CD14-positive monocyte (primary cell): ENCODE results near the gene DNAJB14. TPM values are rescaled to one million over a fixed set of nuclear protein-coding genes. Genes with fewer than 3 reads are reported as not detected.
A peak's percentile ranks its signal among the peaks of the same experiment; 100 is the strongest.

ENCODE experiments used
- DNase-seq, 3 donors: peaks; one replicate each; pipeline ENCODE4 v3.0.0-alpha.2; 2011 to 2022
- H2AFZ ChIP-seq: 2 replicates; pipeline ENCODE4 v1.6.0; 2012; ENCODE audit warnings: mild to moderate bottlenecking, low read depth, low read length, inconsistent platforms; ENCODE audit not compliant: insufficient read depth, poor library complexity, severe bottlenecking
- H3K27ac ChIP-seq, 2 donors: 1 replicate in 1 of 2; 2 replicates in 1 of 2; pipeline ENCODE4 v1.5.1; 2012 to 2013; ENCODE audit warnings: low read length in 2 of 2, control low read depth in 1 of 2, inconsistent platforms in 1 of 2, low read depth in 1 of 2, mild to moderate bottlenecking in 1 of 2
- H3K27me3 ChIP-seq, 2 donors: one replicate each; pipeline versions ENCODE4 v1.6.0 to v1.6.1; 2011 to 2013; ENCODE audit warnings: low read length in 2 of 2; ENCODE audit not compliant: control insufficient read depth in 2 of 2, insufficient read depth in 2 of 2
- H3K36me3 ChIP-seq, 2 donors: replicated peaks in 1 of 2; 1 replicate in 1 of 2; 2 replicates in 1 of 2; pipeline versions ENCODE4 v1.5.1 to v1.6.1; 2012 to 2013; ENCODE audit warnings: low read length in 2 of 2, control low read depth in 1 of 2, inconsistent platforms in 1 of 2, mild to moderate bottlenecking in 1 of 2; ENCODE audit not compliant: insufficient read depth in 2 of 2, control insufficient read depth in 1 of 2
- H3K4me1 ChIP-seq, 2 donors: 1 replicate in 1 of 2; 2 replicates in 1 of 2; pipeline versions ENCODE4 v1.5.1 to v1.6.1; 2012 to 2013; ENCODE audit warnings: low read length in 2 of 2, control low read depth in 1 of 2, inconsistent platforms in 1 of 2, mild to moderate bottlenecking in 1 of 2, moderate library complexity in 1 of 2; ENCODE audit not compliant: insufficient read depth in 2 of 2, control insufficient read depth in 1 of 2
- H3K4me2 ChIP-seq: replicated peaks from 2 replicates; pipeline ENCODE3; 2012; ENCODE audit warnings: low read length, moderate library complexity, mild to moderate bottlenecking; ENCODE audit not compliant: poor library complexity, severe bottlenecking; ENCODE audit errors: extremely low read depth
- H3K4me3 ChIP-seq, 3 experiments: fragments of 200-600 bp in 1 of 3; sonication (generic) in 1 of 3; replicated peaks in 1 of 3; 1 replicate in 2 of 3; 2 replicates in 1 of 3; pipeline ENCODE4 v1.5.1; 2011 to 2013; ENCODE audit warnings: low read length in 3 of 3, mild to moderate bottlenecking in 3 of 3, control low read depth in 2 of 3, low read depth in 2 of 3, inconsistent platforms in 1 of 3, moderate library complexity in 1 of 3
- H3K79me2 ChIP-seq: 2 replicates; pipeline ENCODE4 v1.6.0; 2012; ENCODE audit warnings: mild to moderate bottlenecking, control low read depth, inconsistent platforms, low read length, moderate library complexity; ENCODE audit not compliant: insufficient read depth
- H3K9ac ChIP-seq: 2 replicates; pipeline ENCODE4 v1.6.0; 2017; ENCODE audit warnings: low read length, mild to moderate bottlenecking; ENCODE audit not compliant: insufficient read depth, poor library complexity, severe bottlenecking
- H3K9me3 ChIP-seq, 2 donors: replicated peaks in 1 of 2; 1 replicate in 1 of 2; 2 replicates in 1 of 2; pipeline versions ENCODE4 v1.5.1 to v1.6.1; 2012 to 2013; ENCODE audit warnings: low read length in 2 of 2, control low read depth in 1 of 2; ENCODE audit not compliant: control insufficient read depth in 1 of 2, insufficient read depth in 1 of 2
- H4K20me1 ChIP-seq: 2 replicates; pipeline ENCODE4 v1.6.0; 2012; ENCODE audit warnings: mild to moderate bottlenecking, low read length, control low read depth, moderate library complexity; ENCODE audit not compliant: insufficient read depth
- H3K27ac Mint-ChIP-seq, 7 donors: one replicate each; pipeline ENCODE4 v1.8.0; 2020; ENCODE audit warnings: mild to moderate bottlenecking in 7 of 7, mixed read lengths in 7 of 7, moderate library complexity in 6 of 7, inconsistent platforms in 2 of 7
- H3K27me3 Mint-ChIP-seq, 3 donors: one replicate each; pipeline ENCODE4 v1.8.0; 2021 to 2022; ENCODE audit warnings: low read depth in 3 of 3, mild to moderate bottlenecking in 3 of 3, mixed read lengths in 3 of 3, moderate library complexity in 3 of 3, inconsistent platforms in 1 of 3
- H3K36me3 Mint-ChIP-seq, 2 donors: one replicate each; pipeline ENCODE4 v1.8.0; 2020; ENCODE audit warnings: mixed read lengths in 2 of 2, inconsistent platforms in 1 of 2, mild to moderate bottlenecking in 1 of 2
- H3K4me1 Mint-ChIP-seq: one replicate; pipeline ENCODE4 v1.8.0; 2020; ENCODE audit warnings: mild to moderate bottlenecking, mixed read lengths
- H3K4me3 Mint-ChIP-seq, 2 donors: one replicate each; pipeline ENCODE4 v1.8.0; 2020; ENCODE audit warnings: mild to moderate bottlenecking in 2 of 2, mixed read lengths in 2 of 2, moderate library complexity in 1 of 2
- H3K9me3 Mint-ChIP-seq, 7 donors: one replicate each; pipeline ENCODE4 v1.8.0; 2020 to 2022; ENCODE audit warnings: mixed read lengths in 7 of 7, mild to moderate bottlenecking in 6 of 7, moderate library complexity in 6 of 7, inconsistent platforms in 2 of 7
- CTCF ChIP-seq: fragments of 200-600 bp; IDR thresholded peaks from one replicate; pipeline ENCODE4 v1.8.0; 2022; ENCODE audit warnings: antibody characterized with exemption, mild to moderate bottlenecking
- WGBS: methylation state at CpG from one replicate; pipeline ENCODE4 v1.1.5; 2013; ENCODE audit warnings: missing lambda C conversion rate; ENCODE audit not compliant: insufficient coverage; 5-methylcytosine and 5-hydroxymethylcytosine counted together
- intact Hi-C, 2 donors: fragments of 100-400 bp; cut with micrococcal nuclease; formaldehyde crosslinking; loops; one replicate each; pipeline versions ENCODE4 v1.15.0 to v1.15.1; 2023
- polyA plus RNA-seq, 3 donors: library from polyadenylated mRNA; depleted of rRNA in 1 of 3; unstranded in 2 of 3; stranded (reverse) in 1 of 3; fragments of 300-500 nt in 2 of 3; fragments of >200 nt in 1 of 3; fragmentation: Illumina TruSeq in 2 of 3; gene quantifications; 1 replicate in 2 of 3; 2 replicates in 1 of 3; pipeline ENCODE4 v1.2.3, GENCODE V29; 2012 to 2021

Gene DNAJB14
- polyA plus RNA-seq, 3 donors = 15.6 to 21.4 (median 21.4) TPM

GRCh38 chr4:99894998-99895397, 51.4 kb downstream of the DNAJB14 start:
- Mint-ChIP-seq H3K27me3 (no peaks in the 10 kb centered on the region), H3K9me3 (no peaks in the 10 kb centered on the region), H3K27ac (peak overlapping the region; percentile 88 to 98 (median 90)), H3K4me1 (peaks cover 25% of the 10 kb centered on the region), H3K36me3 (peaks cover 15 to 19% of the 10 kb centered on the region in 2 donors), H3K4me3 (peak overlapping the region in 1 of 2 donors; percentile 88)
- peaks cover 43% of the 10 kb centered on the region for H3K79me2 ChIP-seq
- no peaks in the 10 kb centered on the region for H3K27me3 ChIP-seq
- no peak for DNase-seq
- H3K4me3 ChIP-seq = peak overlapping the region in 1 of 3 experiments; percentile 96
- peak overlapping the region; percentile 96 for H3K4me2 ChIP-seq
- 100% methylated on average over 7 of the region's 16 CpGs for WGBS
- peak overlapping the region; percentile 35 to 78 for H3K27ac ChIP-seq
- peaks cover 3 to 30% of the 10 kb centered on the region in 2 donors for H3K36me3 ChIP-seq
- no peaks in the 10 kb centered on the region for H4K20me1 ChIP-seq
- H3K9ac ChIP-seq = no peak overlapping the region
- TF ChIP-seq CTCF = no peak
- H2AFZ ChIP-seq = peak overlapping the region; percentile 90
- intact Hi-C loops = loop anchor here (5.0 kb wide), 3 partner anchors 38 to 333 kb away; partner anchors contain the start of genes DNAJB14 (in 2 of the 2) and TRMT10A (in 2 of the 2)
- H3K4me1 ChIP-seq = peaks cover 15 to 23% of the 10 kb centered on the region in 2 donors
- H3K9me3 ChIP-seq = no peaks in the 10 kb centered on the region

GRCh38 chr4:99894161-99894997, 52.0 kb downstream of the DNAJB14 start, which contains the start of gene LAMTOR3:
Gene LAMTOR3, minus strand, starts transcription at chr4:99894427. Its CDS starts 464 bp downstream, at chr4:99893963.
- intact Hi-C loops = loop anchor here (5.0 kb wide), 3 partner anchors 37 to 332 kb away; partner anchors contain the start of genes TRMT10A (in 2 of the 2) and DNAJB14 (in 1 of the 2)
- H3K9me3 ChIP-seq = no peaks in the 10 kb centered on the region
- peak within 1 kb of the TSS; percentile 97 to 99 (median 99) for H3K27ac Mint-ChIP-seq
- no peaks in the 10 kb centered on the region for H4K20me1 ChIP-seq
- peak within 1 kb of the TSS; percentile 96 for H3K4me2 ChIP-seq
- peaks cover 15 to 23% of the 10 kb centered on the region in 2 donors for H3K4me1 ChIP-seq
- no peaks in the 10 kb centered on the region for H3K27me3 ChIP-seq
- H3K9me3 Mint-ChIP-seq = no peaks in the 10 kb centered on the region
- peaks cover 16 to 21% of the 10 kb centered on the region in 2 donors for H3K36me3 Mint-ChIP-seq
- peak; percentile 95 to 98 (median 96) for DNase-seq
- H2AFZ ChIP-seq = peak within 1 kb of the TSS; percentile 90
- peaks cover 49% of the 10 kb centered on the region for H3K79me2 ChIP-seq
- peak within 1 kb of the TSS; percentile 72 to 99 (median 96) for H3K4me3 ChIP-seq
- H3K4me1 Mint-ChIP-seq = peaks cover 28% of the 10 kb centered on the region
- peak within 1 kb of the TSS; percentile 97 to 99 for H3K27ac ChIP-seq
- peak within 1 kb of the TSS; percentile 95 for H3K9ac ChIP-seq
- no peaks in the 10 kb centered on the region for H3K27me3 Mint-ChIP-seq
- peak within 1 kb of the TSS; percentile 91 to 94 for H3K4me3 Mint-ChIP-seq
- TF ChIP-seq CTCF = no peak
- peaks cover 3 to 23% of the 10 kb centered on the region in 2 donors for H3K36me3 ChIP-seq
- 0% methylated on average over 9 of the region's 40 CpGs for WGBS
